H1 (cell line): Measurements from ENCODE around the gene TRAF6. TPM values are rescaled to one million over a fixed set of nuclear protein-coding genes. Genes with fewer than 3 reads are reported as not detected.

ENCODE experiments used
- CEBPB ChIP-seq: IDR thresholded peaks from 2 replicates; pipeline ENCODE4 v1.6.1; 2012; ENCODE audit warnings: low read depth, low read length
- HDAC2 ChIP-seq, 2 experiments: fragments of 300-600 bp in 1 of 2; sonication (generic) in 1 of 2; IDR thresholded peaks; 2 replicates each; pipeline ENCODE4 v1.6.1; 2011 to 2012; ENCODE audit warnings: low read depth in 2 of 2, low read length in 2 of 2, mild to moderate bottlenecking in 2 of 2, moderate library complexity in 2 of 2, borderline replicate concordance in 1 of 2, inconsistent platforms in 1 of 2
- TAF7 ChIP-seq: optimal IDR thresholded peaks from 2 replicates; pipeline ENCODE3; 2011; ENCODE audit warnings: low read depth, mild to moderate bottlenecking, inconsistent platforms, low read length, moderate library complexity, borderline replicate concordance
- TCF12 ChIP-seq: IDR thresholded peaks from 2 replicates; pipeline ENCODE4 v1.6.1; 2011; ENCODE audit warnings: low read depth, mild to moderate bottlenecking, low read length
- polyA plus RNA-seq, 7 experiments: library from polyadenylated mRNA; depleted of rRNA in 3 of 7; stranded (reverse) in 5 of 7; unstranded in 2 of 7; fragments of >200 nt in 5 of 7; fragments of 200-250 nt in 2 of 7; gene quantifications; 1 replicate in 5 of 7; 2 replicates in 1 of 7; 4 replicates in 1 of 7; pipeline versions ENCODE4 v1.2.1 to v1.2.3, GENCODE V29; 2011 to 2013; ENCODE audit warnings: missing spikeins in 2 of 7, mixed read lengths in 2 of 7
- total RNA-seq: library from RNA; stranded (reverse); fragmentation: NEBNext Ultra II Directional; extraction: Animal tissue kit (Norgen Biotek cat#: 25700); gene quantifications from 2 replicates; pipeline ENCODE4 v1.2.1, GENCODE V29; 2021
- TF ChIP-seq, protein P1 (sequence below): fragments of 300-600 bp; sonication (generic); IDR thresholded peaks from 2 replicates; pipeline ENCODE4 v1.7.1; 2012; ENCODE audit warnings: low read length, moderate library complexity, mild to moderate bottlenecking, inconsistent platforms; ENCODE audit not compliant: insufficient replicate concordance

Gene TRAF6
- total and polyA plus RNA-seq, 2 of the 8 experiments (the other 6 are each of a cell fraction or from before 2014, with no cell fraction given) = 4.6 to 8.8 TPM

DNA sequence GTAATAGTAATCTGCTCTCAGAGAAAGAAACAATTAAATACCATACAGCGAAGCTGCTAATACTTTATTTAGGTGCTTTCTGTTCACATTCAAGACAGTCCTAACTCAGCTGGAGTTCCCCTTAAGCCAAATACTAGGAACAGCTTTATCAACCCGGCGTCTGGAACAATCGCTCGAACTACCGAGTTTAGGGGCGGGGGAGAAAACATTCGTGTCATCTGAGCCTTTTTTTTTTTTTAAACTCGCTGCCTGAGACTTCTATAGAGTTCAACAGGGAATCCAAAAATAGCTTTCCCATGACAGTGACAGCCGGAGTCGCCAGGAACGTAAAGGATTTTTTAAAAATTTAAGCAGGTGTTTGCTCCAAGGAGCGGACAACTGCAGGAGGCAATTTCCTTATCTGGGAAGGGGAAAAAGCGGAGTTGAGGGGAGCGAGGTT lies 852 bp downstream of the TRAF6 start (continued):
- TF ChIP-seq, protein P1, sequence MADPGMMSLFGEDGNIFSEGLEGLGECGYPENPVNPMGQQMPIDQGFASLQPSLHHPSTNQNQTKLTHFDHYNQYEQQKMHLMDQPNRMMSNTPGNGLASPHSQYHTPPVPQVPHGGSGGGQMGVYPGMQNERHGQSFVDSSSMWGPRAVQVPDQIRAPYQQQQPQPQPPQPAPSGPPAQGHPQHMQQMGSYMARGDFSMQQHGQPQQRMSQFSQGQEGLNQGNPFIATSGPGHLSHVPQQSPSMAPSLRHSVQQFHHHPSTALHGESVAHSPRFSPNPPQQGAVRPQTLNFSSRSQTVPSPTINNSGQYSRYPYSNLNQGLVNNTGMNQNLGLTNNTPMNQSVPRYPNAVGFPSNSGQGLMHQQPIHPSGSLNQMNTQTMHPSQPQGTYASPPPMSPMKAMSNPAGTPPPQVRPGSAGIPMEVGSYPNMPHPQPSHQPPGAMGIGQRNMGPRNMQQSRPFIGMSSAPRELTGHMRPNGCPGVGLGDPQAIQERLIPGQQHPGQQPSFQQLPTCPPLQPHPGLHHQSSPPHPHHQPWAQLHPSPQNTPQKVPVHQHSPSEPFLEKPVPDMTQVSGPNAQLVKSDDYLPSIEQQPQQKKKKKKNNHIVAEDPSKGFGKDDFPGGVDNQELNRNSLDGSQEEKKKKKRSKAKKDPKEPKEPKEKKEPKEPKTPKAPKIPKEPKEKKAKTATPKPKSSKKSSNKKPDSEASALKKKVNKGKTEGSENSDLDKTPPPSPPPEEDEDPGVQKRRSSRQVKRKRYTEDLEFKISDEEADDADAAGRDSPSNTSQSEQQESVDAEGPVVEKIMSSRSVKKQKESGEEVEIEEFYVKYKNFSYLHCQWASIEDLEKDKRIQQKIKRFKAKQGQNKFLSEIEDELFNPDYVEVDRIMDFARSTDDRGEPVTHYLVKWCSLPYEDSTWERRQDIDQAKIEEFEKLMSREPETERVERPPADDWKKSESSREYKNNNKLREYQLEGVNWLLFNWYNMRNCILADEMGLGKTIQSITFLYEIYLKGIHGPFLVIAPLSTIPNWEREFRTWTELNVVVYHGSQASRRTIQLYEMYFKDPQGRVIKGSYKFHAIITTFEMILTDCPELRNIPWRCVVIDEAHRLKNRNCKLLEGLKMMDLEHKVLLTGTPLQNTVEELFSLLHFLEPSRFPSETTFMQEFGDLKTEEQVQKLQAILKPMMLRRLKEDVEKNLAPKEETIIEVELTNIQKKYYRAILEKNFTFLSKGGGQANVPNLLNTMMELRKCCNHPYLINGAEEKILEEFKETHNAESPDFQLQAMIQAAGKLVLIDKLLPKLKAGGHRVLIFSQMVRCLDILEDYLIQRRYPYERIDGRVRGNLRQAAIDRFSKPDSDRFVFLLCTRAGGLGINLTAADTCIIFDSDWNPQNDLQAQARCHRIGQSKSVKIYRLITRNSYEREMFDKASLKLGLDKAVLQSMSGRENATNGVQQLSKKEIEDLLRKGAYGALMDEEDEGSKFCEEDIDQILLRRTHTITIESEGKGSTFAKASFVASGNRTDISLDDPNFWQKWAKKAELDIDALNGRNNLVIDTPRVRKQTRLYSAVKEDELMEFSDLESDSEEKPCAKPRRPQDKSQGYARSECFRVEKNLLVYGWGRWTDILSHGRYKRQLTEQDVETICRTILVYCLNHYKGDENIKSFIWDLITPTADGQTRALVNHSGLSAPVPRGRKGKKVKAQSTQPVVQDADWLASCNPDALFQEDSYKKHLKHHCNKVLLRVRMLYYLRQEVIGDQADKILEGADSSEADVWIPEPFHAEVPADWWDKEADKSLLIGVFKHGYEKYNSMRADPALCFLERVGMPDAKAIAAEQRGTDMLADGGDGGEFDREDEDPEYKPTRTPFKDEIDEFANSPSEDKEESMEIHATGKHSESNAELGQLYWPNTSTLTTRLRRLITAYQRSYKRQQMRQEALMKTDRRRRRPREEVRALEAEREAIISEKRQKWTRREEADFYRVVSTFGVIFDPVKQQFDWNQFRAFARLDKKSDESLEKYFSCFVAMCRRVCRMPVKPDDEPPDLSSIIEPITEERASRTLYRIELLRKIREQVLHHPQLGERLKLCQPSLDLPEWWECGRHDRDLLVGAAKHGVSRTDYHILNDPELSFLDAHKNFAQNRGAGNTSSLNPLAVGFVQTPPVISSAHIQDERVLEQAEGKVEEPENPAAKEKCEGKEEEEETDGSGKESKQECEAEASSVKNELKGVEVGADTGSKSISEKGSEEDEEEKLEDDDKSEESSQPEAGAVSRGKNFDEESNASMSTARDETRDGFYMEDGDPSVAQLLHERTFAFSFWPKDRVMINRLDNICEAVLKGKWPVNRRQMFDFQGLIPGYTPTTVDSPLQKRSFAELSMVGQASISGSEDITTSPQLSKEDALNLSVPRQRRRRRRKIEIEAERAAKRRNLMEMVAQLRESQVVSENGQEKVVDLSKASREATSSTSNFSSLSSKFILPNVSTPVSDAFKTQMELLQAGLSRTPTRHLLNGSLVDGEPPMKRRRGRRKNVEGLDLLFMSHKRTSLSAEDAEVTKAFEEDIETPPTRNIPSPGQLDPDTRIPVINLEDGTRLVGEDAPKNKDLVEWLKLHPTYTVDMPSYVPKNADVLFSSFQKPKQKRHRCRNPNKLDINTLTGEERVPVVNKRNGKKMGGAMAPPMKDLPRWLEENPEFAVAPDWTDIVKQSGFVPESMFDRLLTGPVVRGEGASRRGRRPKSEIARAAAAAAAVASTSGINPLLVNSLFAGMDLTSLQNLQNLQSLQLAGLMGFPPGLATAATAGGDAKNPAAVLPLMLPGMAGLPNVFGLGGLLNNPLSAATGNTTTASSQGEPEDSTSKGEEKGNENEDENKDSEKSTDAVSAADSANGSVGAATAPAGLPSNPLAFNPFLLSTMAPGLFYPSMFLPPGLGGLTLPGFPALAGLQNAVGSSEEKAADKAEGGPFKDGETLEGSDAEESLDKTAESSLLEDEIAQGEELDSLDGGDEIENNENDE = no peak
- TF ChIP-seq TCF12 (no peak), TAF7 (no peak), HDAC2 (IDR thresholded peaks at IDR 0.05; ENCODE audit: borderline replicate concordance in 1 of 2, low read depth in 2 of 2, low read length in 2 of 2) (no peak), CEBPB (no peak)
